ENCODE measurements around the gene BAHCC1.

- TF ChIP-seq TAF1 (IDR thresholded peaks at IDR 0.05; ENCODE audit: borderline replicate concordance, low read depth, low read length) (no peak), POLR2AphosphoS5 (IDR thresholded peaks at IDR 0.05; ENCODE audit: low read depth, low read length) (no peak), POLR2A (IDR thresholded peaks at IDR 0.05; ENCODE audit: low read depth, low read length) (no peak)
These were observed 48.3 kb upstream of the BAHCC1 start for GRCh38 chr17:81346908-81347349.

All from GM12892 (cell line).